Sigmoid colon (tissue), 7 donors: ENCODE results near the gene MORN1. TPM values are rescaled to one million over a fixed set of nuclear protein-coding genes. Genes with fewer than 3 reads are reported as not detected.

Source experiments
- DNase-seq: peaks from one replicate; pipeline ENCODE4 v3.0.0-alpha.2; 2019
- H3K27ac ChIP-seq, 4 donors: fragments of 200-600 bp; sonication (generic); one replicate each; pipeline ENCODE4 v1.5.1; 2016 to 2019; ENCODE audit warnings: mild to moderate bottlenecking in 1 of 4
- H3K27me3 ChIP-seq, 3 donors: fragments of 200-600 bp; sonication (generic); one replicate each; pipeline ENCODE4 v1.5.1; 2019; ENCODE audit warnings: mild to moderate bottlenecking in 1 of 3
- H3K36me3 ChIP-seq, 4 donors: fragments of 200-600 bp; sonication (generic); one replicate each; pipeline ENCODE4 v1.5.1; 2016 to 2019
- H3K4me1 ChIP-seq, 4 donors: fragments of 200-600 bp; sonication (generic); one replicate each; pipeline ENCODE4 v1.5.1; 2017 to 2019
- H3K4me3 ChIP-seq, 4 donors: fragments of 200-600 bp; sonication (generic); one replicate each; pipeline ENCODE4 v1.5.1; 2017 to 2019; ENCODE audit warnings: mild to moderate bottlenecking in 2 of 4, moderate library complexity in 1 of 4
- H3K9me3 ChIP-seq, 4 donors: fragments of 200-600 bp in 3 of 4; sonication (generic) in 3 of 4; one replicate each; pipeline versions ENCODE4 v1.5.1 to v1.6.1; 2013 to 2019
- EP300 ChIP-seq, 4 donors: sonication (generic); formaldehyde crosslinking; IDR thresholded peaks; one replicate each; pipeline ENCODE4 v1.6.1; 2017; ENCODE audit warnings: antibody characterized with exemption in 4 of 4
- POLR2A ChIP-seq, 2 donors: fragments of 450-650 bp; IDR thresholded peaks; one replicate each; pipeline ENCODE4 v1.6.1; 2016; ENCODE audit warnings: antibody characterized with exemption in 2 of 2, mild to moderate bottlenecking in 2 of 2, moderate library complexity in 2 of 2
- POLR2AphosphoS5 ChIP-seq, 4 donors: sonication (generic); formaldehyde crosslinking; IDR thresholded peaks; one replicate each; pipeline ENCODE4 v1.6.1; 2017; ENCODE audit warnings: antibody characterized with exemption in 4 of 4
- WGBS, 2 donors: extraction: QIAGEN DNeasy Blood & Tissue Kit; methylation state at CpG; one replicate each; pipeline ENCODE4 v1.1.7; 2013; 5-methylcytosine and 5-hydroxymethylcytosine counted together
- intact Hi-C: fragments of 100-400 bp; cut with DNase I; formaldehyde crosslinking; loops from one replicate; pipeline ENCODE4 v1.15.1; 2023
- polyA plus RNA-seq, 3 donors: library from polyadenylated mRNA; stranded (reverse); fragments of 200-250 nt; gene quantifications; one replicate each; pipeline ENCODE4 v1.2.3, GENCODE V29; 2013
- total RNA-seq, 4 donors: library from RNA; depleted of rRNA; stranded (reverse); fragments of >200 nt; gene quantifications; one replicate each; pipeline ENCODE4 v1.1.0, GENCODE V29; 2016
- TF ChIP-seq, protein P1 (sequence below), 4 experiments: fragments of 450-650 bp in 3 of 4; fragments of 200-600 bp in 1 of 4; IDR thresholded peaks; one replicate each; pipeline ENCODE4 v1.5.1; 2016 to 2019; ENCODE audit warnings: antibody characterized with exemption in 4 of 4, mild to moderate bottlenecking in 3 of 4, moderate library complexity in 2 of 4
- donor health status: healthy with polysubstance abuse.
- donor health status: Bipolar disorder and iron deficiency.
- donor health status: healthy.

The MORN1 gene
- total and polyA plus RNA-seq, 7 donors, result 2.4 to 9.1 (median 6.4) TPM

DNA sequence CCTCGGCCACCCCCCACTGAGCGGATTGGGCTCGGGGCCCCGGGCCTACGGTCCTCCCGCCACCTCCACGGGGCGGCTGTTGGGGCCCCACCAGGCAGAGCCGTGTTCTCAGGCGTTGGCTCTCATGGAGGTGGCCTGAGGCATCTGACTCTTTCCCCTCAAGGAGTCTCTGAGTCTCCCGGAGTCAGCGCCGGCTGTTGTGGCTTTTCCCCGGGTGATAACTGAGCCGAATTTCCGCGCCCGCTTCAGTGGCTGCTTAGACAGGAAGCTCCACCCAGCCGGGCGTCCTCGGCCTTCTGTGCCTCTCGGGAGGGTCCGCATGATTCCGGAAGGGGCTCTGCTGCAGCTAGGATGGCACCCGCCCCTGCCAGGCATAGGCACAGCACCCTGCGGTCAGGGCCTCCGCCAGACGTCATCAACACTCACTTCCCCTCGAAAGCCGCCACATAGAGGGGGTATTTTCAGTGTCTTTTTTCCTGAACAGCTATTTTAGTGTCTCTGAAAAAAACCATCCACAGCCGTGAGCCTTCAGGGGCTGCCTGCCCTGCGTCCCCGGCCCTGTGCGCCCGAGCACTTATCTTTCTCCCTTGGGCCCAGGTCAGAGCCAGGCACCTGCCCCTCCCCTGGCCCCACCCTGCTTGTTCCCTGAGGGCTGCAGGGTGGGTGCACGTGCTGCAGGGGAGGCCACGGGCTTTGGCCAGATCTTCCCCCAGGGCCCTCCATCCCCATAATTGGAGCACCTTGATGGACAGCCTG is 90.3 kb downstream of the MORN1 start:
- intact Hi-C loops, result no loop called here
- peak; percentile 91 for DNase-seq
- Histone ChIP-seq H3K9me3 (no peaks in the 10 kb centered on the region), H3K27ac (peak overlapping the region; percentile 70 to 79 (median 74)), H3K36me3 (peaks cover under 1 to 25% (median 18%) of the 10 kb centered on the region in 4 donors), H3K4me1 (peaks cover 0 to 92% (median 79%) of the 10 kb centered on the region in 4 donors), H3K27me3 (no peaks in the 10 kb centered on the region), H3K4me3 (peak overlapping the region in 3 of 4 donors; percentile 16 to 33 (median 29))
- 31 to 69% methylated on average over 37 of the region's 37 CpGs for WGBS, 2 donors
- TF ChIP-seq POLR2A (IDR thresholded peaks at IDR 0.05), result no peak
- TF ChIP-seq, protein P1, sequence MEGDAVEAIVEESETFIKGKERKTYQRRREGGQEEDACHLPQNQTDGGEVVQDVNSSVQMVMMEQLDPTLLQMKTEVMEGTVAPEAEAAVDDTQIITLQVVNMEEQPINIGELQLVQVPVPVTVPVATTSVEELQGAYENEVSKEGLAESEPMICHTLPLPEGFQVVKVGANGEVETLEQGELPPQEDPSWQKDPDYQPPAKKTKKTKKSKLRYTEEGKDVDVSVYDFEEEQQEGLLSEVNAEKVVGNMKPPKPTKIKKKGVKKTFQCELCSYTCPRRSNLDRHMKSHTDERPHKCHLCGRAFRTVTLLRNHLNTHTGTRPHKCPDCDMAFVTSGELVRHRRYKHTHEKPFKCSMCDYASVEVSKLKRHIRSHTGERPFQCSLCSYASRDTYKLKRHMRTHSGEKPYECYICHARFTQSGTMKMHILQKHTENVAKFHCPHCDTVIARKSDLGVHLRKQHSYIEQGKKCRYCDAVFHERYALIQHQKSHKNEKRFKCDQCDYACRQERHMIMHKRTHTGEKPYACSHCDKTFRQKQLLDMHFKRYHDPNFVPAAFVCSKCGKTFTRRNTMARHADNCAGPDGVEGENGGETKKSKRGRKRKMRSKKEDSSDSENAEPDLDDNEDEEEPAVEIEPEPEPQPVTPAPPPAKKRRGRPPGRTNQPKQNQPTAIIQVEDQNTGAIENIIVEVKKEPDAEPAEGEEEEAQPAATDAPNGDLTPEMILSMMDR (IDR thresholded peaks at IDR 0.05), result no peak
- TF ChIP-seq POLR2AphosphoS5 (IDR thresholded peaks at IDR 0.05), result peak in 3 of 4 donors; percentile 21 to 54 (median 31)
- TF ChIP-seq EP300 (IDR thresholded peaks at IDR 0.05), result peak in 1 of 4 donors; percentile 42

DNA sequence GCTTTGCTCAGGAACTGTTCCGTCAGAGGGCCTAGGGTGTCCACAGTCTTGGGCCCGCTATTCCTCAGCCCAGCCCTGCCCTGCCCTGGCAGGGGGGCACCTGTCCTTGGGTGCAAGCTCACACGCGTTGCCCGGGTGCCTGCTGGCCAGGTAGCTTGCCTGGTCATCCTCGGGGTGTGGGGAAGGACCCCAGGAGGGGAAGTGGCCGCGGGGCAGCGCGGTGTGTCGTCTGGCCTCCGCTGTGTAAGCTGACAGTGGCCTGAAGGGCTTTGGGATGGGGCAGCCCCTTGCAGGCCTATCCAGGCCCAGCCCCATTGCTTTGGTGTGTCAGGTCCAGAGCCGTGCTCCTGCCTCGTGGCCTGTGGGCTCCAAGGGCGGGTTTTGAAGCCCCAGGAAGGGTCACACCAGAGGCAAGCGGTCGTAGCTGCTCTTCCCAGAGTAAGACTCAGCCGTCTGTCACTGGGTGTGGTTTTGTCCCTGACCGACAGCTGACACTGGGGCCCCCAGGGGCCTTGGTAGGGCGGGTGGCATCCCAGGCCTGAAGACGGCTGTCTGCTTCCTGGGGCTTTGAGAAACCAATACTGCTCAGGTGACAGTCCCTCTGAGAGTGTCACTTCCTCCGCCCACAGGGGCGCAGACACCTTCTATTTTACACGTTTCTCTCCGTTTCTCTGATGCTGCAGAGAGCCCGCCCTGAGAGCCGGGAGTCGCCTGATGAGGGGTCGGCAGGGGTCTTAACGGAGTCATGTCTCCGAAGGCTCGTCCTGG is 91.2 kb downstream of the MORN1 start:
- peaks cover 0 to 19% (median 17%) of the 10 kb centered on the region in 4 donors for H3K36me3 ChIP-seq
- H3K27me3 ChIP-seq, result no peaks in the 10 kb centered on the region
- no peak for DNase-seq
- H3K4me3 ChIP-seq, result peak overlapping the region in 3 of 4 donors; percentile 16 to 33 (median 29)
- 58 to 75% methylated on average over 32 of the region's 32 CpGs for WGBS, 2 donors
- intact Hi-C loops, result no loop called here
- peak overlapping the region; percentile 70 to 79 (median 74) for H3K27ac ChIP-seq
- H3K9me3 ChIP-seq, result no peaks in the 10 kb centered on the region
- H3K4me1 ChIP-seq, result peaks cover 0 to 90% (median 77%) of the 10 kb centered on the region in 4 donors
- TF ChIP-seq EP300 (IDR thresholded peaks at IDR 0.05) (no peak), POLR2AphosphoS5 (IDR thresholded peaks at IDR 0.05) (no peak), POLR2A (IDR thresholded peaks at IDR 0.05) (no peak)
- TF ChIP-seq, protein P1 (IDR thresholded peaks at IDR 0.05), result no peak

DNA sequence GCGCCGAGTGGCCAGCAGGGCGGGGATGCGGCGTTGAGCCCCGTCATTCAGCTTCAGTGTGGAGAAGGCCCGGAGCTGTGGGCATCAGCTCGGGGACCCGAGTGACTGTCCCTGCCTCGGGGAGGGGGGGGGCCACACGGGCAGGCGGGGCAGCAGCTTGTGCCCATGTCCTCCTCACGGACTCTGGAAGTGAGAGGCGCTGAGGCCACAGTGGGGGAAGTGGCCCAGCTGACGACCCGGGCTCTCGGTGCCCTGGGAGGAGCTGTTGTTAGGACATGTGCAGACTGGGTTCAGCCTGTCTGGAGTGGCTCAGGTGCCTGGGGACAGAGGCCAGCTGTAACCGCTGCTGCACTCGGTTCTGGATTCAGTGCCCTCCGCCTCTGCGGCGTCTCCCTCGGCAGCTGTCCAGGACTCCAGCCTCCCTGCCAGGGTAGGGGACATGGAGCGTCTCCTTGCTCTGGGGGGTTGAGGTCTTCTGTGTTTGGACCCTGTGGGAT is 92.2 kb downstream of the MORN1 start:
- no peak overlapping the region for H3K4me3 ChIP-seq
- WGBS, 2 donors, result 76% methylated on average over 24 of the region's 24 CpGs
- H3K27me3 ChIP-seq, result no peaks in the 10 kb centered on the region
- peak overlapping the region; percentile 70 to 79 (median 74) for H3K27ac ChIP-seq
- TF ChIP-seq, protein P1 (IDR thresholded peaks at IDR 0.05), result no peak
- TF ChIP-seq POLR2AphosphoS5 (IDR thresholded peaks at IDR 0.05), result peak in 1 of 4 donors; percentile 15
- peaks cover 0 to 13% (median 11%) of the 10 kb centered on the region in 4 donors for H3K36me3 ChIP-seq
- no peak for DNase-seq
- intact Hi-C loops, result no loop called here
- H3K9me3 ChIP-seq, result no peaks in the 10 kb centered on the region
- peaks cover 0 to 90% (median 77%) of the 10 kb centered on the region in 4 donors for H3K4me1 ChIP-seq

DNA sequence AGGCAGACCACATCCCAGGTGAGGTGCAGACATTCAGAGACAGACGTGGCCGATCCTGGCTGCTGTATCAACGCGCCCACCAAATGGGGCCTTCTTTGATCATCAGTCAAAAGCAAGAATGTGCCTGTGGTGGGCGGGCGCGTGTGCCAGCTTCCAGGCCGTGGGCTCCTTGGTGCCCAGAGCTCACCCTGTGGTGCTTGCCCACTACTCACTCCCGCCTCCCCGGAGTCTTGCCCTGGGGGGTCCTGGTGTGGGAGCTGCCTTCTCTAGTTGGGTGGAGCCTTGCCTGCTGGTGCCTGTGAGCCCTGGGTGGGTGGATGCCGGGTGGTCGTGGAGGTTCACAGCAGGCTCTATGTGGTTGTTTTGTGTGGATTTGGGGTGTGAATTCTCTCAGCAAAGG is 92.7 kb downstream of the MORN1 start:
- intact Hi-C loops, result no loop called here
- H3K27me3 ChIP-seq, result no peaks in the 10 kb centered on the region
- no peak for DNase-seq
- TF ChIP-seq EP300 (IDR thresholded peaks at IDR 0.05) (no peak), POLR2A (IDR thresholded peaks at IDR 0.05) (no peak), POLR2AphosphoS5 (IDR thresholded peaks at IDR 0.05) (no peak)
- TF ChIP-seq, protein P1 (IDR thresholded peaks at IDR 0.05), result no peak
- H3K36me3 ChIP-seq, result peaks cover 0 to 8% (median 7%) of the 10 kb centered on the region in 4 donors
- H3K27ac ChIP-seq, result peak overlapping the region; percentile 70 to 79 (median 74)
- no peaks in the 10 kb centered on the region for H3K9me3 ChIP-seq
- 88 to 89% methylated on average over 12 of the region's 12 CpGs for WGBS, 2 donors
- H3K4me1 ChIP-seq, result peaks cover 0 to 90% (median 77%) of the 10 kb centered on the region in 4 donors
- no peak overlapping the region for H3K4me3 ChIP-seq
